HT-29 (cell line): ENCODE results near the gene DMBX1. TPM values are rescaled to one million over a fixed set of nuclear protein-coding genes. Genes with fewer than 3 reads are reported as not detected.

Experiments
- DNase-seq: peaks from one replicate; pipeline ENCODE4 v3.0.0-alpha.2; 2015; ENCODE audit warnings: low spot score
- total RNA-seq: library from RNA; depleted of rRNA; stranded (reverse); fragments of >200 nt; shearing (Covaris generic); gene quantifications from 2 replicates; pipeline ENCODE4 v1.2.3, GENCODE V29; 2014

DMBX1 gene
- total RNA-seq, 1 experiment from 2014 or later: 3.0 TPM

DNA sequence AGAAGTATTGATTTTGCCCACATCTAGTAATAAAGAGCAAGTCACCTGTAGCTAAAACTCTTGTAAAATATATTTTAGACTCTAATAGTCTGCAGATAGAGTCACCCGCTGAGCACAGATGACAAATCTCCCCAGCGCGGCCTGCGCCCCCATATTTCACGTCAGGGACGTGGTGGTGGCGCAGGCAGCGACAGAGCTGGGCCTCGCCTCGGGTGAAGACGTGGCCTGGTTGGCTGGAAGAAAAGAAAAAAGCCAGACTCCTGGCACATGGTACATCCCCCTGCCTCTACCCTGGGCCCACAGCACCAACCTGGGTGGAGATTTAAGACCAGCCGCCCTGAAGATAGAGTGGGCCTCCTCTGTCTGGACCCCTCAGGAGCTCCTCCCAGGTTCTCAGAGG, 6.0 kb upstream of the DMBX1 start:
- no peak for DNase-seq

DNA sequence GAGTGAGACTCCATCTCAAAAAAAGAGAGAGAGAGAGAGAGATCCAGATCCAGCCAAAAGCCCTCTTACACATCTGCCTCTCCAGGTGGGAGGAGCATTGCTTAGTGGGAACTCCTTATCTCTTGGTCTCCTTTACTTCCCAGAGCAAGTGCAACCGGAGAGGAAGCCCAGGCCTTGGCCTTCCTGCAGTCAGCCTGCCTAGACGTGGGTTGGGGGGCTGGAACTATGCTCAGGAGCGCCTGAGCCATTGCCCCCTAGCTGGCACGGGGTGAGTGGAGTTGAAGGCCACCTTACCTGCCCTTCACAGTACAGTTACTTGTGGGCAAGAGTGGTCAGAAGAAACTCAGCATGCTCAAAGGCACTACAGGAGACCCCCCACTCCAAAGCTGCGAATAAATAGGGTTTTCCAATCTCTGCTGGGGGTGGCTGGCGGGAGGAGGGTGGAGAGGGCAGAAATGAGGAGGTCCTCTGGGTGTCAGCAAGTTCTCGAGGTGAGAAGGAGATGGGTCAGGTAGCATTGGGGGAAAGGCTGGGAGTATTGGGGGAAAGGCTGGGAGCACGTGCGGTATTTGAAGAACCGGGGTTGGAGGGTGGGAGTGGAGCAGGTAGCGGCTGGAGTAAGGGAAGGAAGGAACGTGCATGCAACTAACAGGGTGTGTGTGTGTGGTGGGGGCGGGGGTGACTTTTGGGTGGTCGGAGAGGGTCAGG, 4.7 kb upstream of the DMBX1 start:
- no peak for DNase-seq

DNA sequence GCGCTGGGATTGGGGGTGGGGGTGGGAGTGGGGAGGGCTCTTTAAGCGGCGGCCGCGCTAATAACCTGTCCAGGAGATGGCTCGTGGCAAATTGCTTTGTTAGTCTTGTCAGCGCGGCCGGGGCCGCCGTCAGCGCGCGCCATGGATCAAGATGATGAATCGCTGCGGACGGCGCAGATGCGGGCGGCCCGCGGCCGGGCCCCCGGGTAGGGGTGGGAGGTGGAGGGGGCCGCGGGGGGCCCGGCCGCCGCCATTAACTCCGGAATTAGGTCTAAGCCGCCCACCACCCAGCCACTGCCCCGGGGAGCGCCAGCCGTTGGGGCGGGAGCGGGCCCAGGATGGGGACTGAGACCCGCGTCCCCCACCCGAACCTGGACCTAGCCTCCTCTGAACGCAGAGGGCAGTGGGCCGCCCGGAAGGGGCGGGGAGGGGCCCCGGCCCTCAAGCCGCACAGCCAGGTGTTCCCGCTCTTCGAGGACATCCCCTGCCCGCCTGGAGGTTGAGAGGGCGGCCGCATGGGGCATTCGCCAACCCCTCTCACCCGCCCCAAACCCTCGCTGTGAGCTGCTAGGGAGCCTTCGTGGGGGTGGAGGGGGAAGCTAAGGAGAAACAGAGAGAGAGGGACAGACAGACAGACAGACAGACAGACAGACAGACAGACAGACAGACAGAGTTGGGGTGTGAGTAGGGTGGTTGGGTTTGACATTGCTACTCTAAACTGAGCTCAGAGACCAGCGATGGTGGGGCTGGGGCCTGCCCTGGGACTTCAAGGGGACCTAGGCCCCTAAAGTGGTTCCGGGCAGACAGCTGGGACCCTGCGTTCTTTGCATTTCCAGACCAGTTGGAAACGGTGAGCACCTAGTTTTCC, 3.8 kb upstream of the DMBX1 start:
- DNase-seq: no peak

DNA sequence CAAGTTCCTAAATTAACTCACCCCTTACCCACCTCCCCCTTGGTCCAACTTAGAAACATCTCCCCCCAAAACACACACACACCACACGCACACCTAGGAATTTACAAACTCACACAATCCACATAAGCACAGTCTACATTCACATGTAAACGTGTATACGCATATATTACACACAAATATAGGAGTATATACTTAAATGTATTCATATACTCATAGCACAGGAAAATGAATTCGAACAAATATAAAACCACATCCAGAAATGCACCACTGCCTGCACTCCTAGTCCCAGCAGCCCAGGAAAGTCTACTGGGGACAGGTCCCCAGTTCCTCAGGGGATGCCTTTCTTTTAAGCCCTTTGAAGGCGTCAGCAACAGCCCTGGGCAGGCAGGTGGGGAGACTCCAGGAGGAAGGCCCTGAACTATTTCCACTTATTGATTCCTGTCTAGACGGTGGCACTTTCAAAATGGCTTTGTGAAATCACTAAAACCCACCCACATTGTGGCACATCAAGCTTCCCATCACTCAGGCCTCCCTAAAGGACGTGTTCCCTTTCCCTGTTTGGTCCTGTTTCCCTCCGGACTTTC, 3.1 kb upstream of the DMBX1 start:
- no peak for DNase-seq

DNA sequence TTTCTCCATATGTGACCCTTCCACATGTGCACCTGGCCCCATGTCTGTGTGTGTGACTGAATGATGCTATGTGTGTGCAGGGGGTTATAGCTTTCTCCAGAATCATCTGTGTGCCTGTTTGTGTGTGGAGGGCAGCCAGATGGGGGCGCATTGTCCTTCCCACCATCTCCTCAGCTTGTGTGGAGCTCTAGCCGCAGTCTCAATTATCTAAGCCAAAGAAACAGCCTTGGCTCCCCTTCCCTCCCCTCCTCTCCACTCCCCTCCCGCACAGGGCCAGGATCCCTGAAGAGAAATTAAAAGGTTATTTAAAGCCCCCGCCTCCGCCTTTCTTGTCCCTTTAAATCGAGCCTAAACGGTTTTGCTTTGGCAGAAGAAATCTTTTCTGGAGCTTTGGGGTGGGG, 1.8 kb upstream of the DMBX1 start:
- peak; percentile 53 for DNase-seq

DNA sequence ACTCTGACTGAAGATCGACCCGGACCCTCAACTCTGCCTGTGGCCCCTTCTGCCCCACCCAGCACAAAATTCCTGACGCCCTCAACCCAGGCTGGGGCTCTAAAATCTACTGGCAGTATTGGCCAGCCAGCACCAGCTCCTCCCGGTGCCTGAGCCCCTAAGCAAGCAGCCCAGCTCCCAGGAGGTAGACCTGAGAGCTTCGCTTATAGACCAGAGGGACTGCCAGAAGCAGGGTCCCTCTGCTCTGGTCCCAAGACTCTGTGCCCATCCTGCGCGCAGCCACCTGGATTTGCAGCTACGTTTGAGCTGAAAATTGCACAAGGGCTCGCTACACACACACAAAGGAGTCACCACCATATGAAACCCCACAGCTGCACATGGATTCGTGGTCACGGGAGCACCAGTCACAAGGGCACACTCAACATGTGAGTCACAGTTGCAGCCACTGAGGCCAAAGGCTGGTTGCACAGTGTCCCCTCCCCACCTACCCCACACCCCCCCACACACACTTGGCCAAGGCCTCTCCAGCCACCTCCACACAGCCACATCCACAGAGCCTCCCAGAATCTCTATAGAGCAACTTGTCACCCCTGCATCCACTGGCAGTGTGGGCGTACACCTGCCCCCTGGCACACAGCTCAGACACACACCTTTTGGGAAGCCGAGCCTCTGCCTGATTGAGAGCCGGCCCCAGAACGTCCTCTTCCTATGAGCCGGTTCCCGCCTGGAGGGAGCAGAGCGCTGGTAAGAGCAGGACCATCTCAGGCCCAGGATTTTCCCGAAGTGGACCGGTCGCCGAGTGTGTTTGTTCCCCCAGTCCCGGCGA, 1.1 kb upstream of the DMBX1 start:
- DNase-seq: no peak

DNA sequence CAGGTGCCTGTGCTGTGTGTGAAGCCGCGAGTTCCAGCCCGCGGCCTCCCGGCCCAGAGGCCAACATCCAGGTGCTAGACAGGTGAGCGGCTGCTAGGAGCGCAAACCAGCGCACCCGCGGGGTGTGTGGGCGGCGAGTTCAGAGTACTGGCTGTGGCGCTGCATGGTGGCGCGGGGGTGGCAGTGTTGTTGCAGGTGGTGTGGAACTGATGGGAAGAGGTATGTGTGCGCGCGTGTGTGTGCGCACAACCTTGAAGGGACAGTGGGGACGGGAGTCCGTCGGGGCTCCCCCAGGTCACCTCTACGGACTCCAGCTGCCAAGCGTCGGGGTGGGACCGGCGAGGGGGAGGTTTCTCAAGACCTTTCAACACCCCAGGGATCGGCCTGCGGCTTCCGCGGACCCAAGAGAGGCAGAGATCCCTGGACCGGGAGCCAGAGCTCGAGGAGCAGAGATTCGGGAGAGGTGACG, 433 bp upstream of the DMBX1 start:
- peak; percentile 47 for DNase-seq

DNA sequence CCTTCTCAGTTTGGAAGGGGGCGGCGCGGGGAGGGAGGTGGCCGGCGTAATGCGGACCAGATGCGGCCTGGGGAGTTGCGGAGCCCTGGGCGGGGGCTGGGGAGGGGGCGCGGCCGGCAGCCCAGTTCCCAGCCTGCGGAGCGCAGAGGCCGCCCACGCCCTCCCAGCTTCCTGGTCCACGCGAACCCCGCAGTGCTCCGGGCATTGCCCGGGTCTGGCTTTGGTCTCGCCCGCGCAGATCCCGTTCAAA, 695 bp downstream of the DMBX1 start:
- no peak for DNase-seq

DNA sequence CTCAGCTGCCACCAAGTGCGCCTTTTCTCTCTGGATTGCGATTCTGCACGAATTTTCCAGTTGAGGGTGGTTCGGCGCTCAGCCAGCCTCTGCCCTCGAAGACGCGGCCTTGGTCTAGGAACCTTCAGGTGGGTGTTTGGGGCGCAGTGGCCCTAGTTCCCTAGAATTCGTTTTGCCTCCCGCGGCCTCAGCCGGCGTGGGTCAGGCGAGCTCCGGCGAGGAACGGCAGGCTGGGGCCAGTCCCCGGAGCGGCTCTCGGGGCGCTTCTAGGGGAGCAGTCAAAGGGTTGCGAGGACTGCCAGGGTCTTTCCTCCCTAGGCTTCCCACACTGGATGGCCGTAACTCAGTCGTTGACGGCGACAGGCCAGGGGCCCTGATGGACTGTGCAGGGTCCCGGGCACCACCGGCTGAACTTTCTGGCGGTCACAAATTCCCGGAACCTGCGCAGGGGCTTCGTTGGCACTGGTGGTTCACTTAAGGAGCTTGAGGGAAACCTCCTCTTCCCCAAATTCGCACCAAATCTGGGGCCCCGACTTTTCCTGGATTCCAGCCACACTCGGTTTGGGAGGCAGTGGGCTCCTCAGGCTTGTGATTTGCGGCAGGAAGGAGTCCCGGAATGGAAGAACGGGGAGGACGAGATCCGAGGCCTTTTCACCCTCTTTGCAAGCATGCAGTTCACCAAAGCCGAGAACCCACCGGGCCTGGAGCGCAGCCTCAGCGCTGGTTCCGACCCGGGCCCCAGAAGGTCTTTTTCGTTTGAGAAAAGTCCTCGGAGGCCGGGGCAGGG, 1.2 kb downstream of the DMBX1 start:
- no peak for DNase-seq

DNA sequence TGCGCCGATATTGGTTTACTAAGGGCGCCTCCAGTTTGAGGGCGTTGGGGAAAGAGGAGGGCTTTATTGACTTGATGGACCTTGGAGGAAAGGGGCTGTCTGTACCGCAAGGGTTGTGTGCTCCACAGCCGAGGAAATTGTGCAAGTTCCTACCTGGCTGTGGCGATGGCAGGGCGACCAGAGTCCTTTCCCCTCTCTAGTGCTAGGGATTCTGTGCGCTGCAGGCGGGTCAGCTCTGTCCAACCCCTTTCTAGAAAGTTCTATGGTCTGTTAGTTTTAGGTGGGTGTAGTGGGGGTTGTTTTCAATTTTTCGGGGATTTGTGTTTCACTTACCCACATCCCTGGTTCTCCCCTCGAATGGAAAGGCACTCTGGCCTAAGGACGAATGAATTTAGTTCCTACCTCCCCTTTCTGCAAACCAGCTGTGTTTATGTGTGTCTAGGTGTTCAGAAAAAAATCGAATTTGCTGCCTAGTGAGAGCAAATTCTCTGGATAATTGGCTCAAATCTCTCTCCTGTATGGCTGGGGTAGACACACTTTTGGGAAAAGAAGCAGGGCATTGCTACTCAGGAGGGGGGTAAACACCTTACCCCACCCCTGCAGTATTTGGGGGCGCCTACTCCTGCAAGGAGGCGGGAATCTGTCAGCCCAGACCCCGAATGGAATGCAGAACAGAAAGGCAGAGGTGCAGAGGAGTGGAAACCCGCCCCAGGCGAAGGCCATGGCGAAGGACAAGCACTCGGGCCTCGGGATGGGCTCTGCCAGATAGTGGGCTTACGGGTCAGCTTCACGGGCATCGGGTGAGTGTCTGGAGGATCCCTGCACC, 2.0 kb downstream of the DMBX1 start:
- no peak for DNase-seq

DNA sequence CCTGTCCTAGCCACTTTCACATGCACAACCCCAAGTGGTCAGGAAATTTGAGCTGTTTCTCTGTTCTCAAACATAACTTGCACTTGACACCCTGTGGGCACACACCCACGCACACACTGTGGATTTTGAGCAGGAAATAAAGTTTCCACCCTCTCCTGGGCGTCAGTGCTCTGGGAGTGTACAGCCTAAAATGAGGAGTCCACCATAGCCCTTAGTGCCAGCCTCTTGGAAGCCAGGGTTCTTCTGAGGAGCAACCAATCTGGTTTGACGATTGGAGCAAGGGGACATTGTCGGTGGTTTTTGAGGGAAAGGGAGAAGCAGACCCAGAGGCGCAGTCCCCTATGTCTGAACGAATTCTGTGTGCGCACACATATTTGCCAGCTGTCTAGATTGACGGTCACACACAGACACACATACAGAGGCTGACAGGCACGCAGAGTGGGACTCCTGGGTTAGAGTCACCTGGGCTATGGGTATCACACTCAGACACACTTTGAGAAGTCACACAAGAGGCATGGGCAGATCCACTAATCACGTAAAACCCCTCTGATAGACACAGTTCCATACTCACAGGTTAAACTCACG, 2.7 kb downstream of the DMBX1 start:
- DNase-seq: no peak

DNA sequence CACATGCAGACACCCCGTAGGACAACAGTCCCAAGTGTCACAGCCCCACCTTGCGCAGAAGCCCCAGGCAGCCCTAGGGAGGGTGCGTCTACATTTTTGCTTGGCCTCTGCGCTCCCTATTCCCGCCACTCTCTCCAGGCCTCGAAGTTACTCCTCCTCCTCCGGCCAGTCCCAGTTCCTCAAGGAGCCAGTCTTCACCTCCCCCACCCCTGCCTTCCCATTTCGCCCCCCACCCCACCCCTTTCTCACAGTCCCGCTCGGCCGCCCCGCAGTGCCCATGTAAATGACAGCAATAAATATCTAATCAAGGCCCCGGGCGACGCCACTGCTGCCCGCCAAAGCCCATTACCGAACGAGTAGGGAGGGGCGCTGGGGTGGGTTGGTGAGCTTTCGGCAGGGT, 3.2 kb downstream of the DMBX1 start:
- DNase-seq: no peak

DNA sequence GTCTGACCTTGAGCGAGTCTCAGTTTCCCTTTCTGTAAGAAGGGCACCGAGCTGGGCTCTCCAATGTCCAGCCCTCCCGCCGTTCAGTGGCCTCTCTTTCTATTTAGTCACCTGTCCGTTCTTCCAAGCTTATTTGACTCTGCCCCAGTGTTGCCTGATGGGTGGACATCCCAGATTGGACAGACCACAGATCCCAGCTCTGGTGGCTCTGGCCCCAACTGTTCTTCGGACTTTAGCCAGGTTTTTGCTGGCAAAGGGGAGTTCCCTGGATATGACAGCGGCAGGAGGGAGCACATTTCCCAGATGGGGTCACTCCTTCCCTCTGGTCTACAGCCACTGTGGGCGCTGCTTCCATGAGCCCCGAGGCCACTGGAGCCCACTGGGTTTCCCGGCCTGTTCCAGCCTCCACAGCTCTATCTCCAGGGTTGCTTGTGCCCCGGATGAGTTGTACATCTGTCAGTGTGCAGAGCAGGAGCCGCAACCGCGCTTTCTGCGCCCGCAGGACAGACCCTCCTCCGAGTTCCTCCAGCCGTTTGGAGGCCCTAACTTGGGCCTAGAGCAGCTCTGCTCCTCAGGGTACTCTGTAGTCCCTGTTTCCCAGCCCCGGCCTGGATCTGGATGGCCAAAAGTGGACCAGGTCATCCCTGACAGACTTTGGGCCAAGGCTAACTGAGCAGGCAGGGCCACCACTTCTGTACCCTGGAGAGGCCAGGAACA, 3.8 kb downstream of the DMBX1 start:
- no peak for DNase-seq

DNA sequence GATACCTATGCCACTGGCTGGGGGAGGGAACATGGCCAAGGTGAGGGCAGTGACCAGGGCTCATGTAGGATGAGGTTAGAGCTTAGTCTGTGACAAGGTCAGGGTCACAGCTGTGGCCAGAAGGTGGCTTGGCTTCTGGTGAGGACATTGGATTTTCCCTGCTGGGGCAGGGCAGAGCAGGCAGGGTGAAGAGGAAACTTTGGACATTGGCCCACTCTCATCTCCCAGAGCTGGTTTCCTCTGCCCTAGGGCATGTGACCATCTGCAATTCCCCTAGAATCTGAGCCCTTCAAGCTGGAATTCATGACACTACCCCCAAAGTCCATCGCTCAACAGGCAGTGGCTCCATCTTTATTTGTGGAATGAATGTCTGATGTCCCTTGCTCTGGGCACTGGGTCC, 5.3 kb downstream of the DMBX1 start:
- DNase-seq: no peak

DNA sequence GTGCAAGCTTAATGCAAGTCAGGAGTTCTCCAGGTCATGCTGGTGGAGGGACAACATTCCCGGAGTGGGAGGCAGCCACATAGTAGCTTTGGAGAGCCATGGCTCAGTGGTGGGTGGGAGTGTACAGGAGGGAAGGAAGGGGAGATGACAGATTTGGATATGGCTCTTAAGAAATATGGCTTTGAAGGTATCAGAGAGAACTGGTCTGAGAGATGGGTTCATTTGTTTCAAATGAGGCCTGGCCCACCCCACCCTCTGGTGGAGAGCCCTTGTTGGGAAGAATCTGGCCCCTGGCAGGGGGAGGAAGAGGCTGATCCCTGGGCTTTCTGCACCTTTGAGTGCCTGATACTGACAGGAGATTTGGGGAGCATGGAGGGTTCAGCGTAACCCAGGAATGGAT, 6.1 kb downstream of the DMBX1 start:
- DNase-seq: no peak

DNA sequence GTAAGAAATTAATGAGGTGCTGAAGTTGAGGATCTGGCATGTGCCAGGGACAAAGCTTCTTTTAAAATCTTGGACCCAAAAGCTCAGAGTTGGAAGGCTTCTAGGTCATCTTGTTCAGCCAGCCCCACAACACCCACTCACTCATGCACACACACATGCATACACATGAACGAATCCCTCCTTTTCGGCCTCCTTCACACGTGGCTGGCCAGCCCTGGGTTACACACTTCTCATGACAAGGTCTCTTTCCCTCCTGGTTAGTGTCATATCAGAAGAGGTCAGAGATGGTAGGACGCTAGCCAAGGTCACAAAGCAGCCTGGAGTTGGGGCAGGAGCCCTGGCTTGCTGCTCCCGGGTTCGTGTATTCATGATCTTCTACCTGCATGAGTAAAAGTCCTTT, 6.9 kb downstream of the DMBX1 start:
- no peak for DNase-seq

DNA sequence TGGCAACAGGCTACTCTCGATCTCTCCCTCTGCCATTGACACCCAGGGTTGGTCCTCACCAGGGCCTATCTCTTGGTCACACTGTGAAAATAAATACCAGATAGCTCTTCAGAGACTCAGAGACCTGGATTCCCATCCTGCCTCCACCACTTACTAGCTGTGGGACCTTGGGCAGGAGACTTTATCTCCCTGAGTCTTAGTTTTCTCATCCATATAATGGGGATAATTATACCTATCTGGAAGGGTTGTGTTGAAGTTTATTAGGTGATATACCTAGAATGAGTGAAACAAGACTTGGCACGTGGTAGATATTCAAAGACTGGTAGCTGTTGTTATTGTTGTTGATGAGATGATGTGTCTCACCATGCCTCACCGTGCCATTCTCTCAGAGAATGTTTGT, 7.4 kb downstream of the DMBX1 start:
- DNase-seq: no peak

DNA sequence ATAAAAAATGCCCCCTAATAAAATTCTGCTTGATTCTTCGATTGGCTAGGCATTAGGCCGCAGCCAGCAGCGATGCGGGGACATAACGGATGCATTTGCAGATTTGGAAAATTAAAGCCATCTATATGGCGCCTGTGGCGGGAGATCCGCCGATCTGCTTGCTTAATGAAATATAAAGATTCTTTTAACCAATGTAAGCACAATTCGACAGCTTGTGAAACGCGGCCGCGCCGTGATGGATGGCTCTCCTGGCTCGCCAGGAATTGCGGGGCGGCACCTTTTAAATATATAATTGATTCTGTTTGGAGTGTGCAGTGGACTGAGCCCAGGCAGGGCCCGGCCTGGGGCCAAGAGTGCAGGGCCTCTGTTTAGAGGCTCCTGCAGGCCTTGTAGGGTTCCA, 8.0 kb downstream of the DMBX1 start:
- DNase-seq: no peak

DNA sequence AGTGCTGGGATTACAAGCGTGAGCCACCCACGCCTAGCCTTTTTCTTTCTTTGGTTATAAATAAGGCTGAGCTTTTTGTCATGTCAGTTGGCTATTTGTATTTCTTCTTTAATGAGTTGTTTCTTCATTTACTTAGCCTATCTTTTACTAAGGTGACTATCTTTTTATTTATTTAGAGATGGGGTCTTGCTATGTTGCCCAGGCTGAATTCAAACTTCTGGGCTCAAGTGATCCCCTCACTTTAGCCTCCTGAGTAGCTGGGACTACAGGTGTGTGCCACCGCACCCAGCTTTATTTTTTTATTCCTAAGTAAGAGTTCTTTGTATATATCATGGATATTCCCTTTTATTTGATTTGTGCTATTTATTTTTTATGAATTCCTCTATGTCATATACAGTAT, 11.9 kb downstream of the DMBX1 start:
- DNase-seq: no peak
